ENCODE results near the gene NISCH. TPM values are rescaled to one million over a fixed set of nuclear protein-coding genes. Genes with fewer than 3 reads are reported as not detected.
A peak's percentile ranks its signal among the peaks of the same experiment; 100 is the strongest.

The NISCH gene
- polyA plus RNA-seq, 2 of the 4 experiments (the other 2 are of a cell fraction): 17.3 to 18.2 TPM

DNA sequence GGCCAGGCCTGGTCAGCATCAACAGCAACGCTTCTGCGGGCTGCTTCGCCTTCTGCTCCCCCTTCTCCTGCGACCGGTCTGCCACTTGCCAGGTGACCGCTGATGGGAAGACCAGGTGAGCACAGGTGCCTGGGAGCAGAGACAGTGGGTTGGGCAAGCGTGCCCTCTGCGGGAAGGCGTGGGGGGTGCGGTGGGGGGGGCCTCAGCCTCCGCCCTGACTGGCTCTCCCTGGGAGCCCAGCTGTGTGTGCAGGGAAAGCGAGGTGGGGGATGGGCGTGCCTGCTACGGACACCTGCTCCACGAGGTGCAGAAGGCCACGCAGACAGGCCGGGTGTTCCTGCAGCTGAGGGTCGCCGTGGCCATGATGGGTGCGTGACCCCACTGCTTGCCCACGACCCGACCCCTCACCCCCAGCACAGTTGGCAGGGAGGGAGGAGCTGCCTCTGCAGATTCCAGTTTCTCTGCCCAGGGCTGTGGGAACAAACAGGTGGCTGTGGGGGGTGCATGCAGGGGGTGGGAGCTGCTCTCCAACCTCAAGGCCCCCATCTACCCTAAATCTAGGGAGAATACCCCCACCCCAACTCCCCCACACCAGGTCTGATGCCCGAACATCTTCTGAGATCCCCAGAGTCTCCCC, 48.5 kb downstream of the NISCH start:
- Histone ChIP-seq H3K4me1 (peaks cover 13% of the 10 kb centered on the region; the same call in 2 of the 3 replicates), H3K27ac (no peak overlapping the region), H3K4me2 (no peak overlapping the region), H3K4me3 (no peak overlapping the region), H3K9me3 (no peaks in the 10 kb centered on the region)
- TF ChIP-seq ZNF302 (CRISPR knock-in tag; IDR thresholded peaks at IDR 0.05) (no peak), RARB (CRISPR knock-in tag; IDR thresholded peaks at IDR 0.05) (no peak), HOXA7 (CRISPR knock-in tag; IDR thresholded peaks at IDR 0.05) (no peak), EHMT2 (IDR thresholded peaks at IDR 0.05; ENCODE audit: low read depth) (no peak), JUNB (IDR thresholded peaks at IDR 0.05) (no peak), NR3C1 (IDR thresholded peaks at IDR 0.05) (no peak), EHF (CRISPR knock-in tag; IDR thresholded peaks at IDR 0.05) (no peak), RFX5 (IDR thresholded peaks at IDR 0.05) (no peak), HEYL (CRISPR knock-in tag; IDR thresholded peaks at IDR 0.05) (no peak), BHLHE40 (IDR thresholded peaks at IDR 0.05; ENCODE audit: low read depth, low read length) (no peak)
- 94% methylated on average over 7 of the region's 23 CpGs for WGBS (ENCODE audit: missing lambda C conversion rate)
- no peak for ATAC-seq
- ChIA-PET CTCF (interaction anchor here (0.7 to 1.4 kb wide), 3 partner anchors 13 to 32 kb away, joined by 3 to 4 read pairs (median 4); no protein-coding TSS in a partner anchor), POLR2A (no interaction called here)
- no peak for FAIRE-seq
- no peak for DNase-seq (ENCODE audit: low read depth in 1 of 2, low spot score in 1 of 2)

DNA sequence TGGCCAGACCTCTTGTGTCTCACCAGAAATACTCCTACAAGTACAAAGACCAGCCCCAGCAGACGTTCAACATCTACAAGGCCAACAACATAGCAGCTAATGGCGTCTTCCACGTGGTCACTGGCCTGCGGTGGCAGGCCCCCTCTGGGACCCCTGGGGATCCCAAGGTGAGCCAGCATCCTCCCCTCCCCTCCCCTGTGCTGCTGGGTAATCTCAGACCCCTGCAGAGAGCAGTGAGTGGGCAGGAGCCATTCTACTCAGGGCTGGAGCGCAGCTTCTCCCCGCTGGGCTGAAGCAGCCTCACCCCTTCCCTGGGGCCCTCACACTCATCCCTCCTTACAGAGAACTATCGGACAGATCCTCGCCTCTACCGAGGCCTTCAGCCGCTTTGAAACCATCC, 49.6 kb downstream of the NISCH start:
- CTCF ChIA-PET: interaction anchor here (0.7 to 1.3 kb wide), 3 partner anchors 14 to 80 kb away, joined by 3 to 4 read pairs (median 3); no protein-coding TSS in a partner anchor

GRCh38 chr3:52506266-52506966, 51.0 kb downstream of the NISCH start:
- no peak overlapping the region; a peak in 1 of 6 replicates for H3K27ac ChIP-seq
- peaks cover 13% of the 10 kb centered on the region; the same call in 2 of the 3 replicates for H3K4me1 ChIP-seq
- WGBS (ENCODE audit: missing lambda C conversion rate): 93% methylated on average over 17 of the region's 27 CpGs
- H3K4me2 ChIP-seq: no peak overlapping the region
- TF ChIP-seq CBX2 (IDR thresholded peaks at IDR 0.05; ENCODE audit: borderline replicate concordance, low read depth) (no peak), JUNB (IDR thresholded peaks at IDR 0.05) (no peak)
- TF ChIP-seq, protein P1, sequence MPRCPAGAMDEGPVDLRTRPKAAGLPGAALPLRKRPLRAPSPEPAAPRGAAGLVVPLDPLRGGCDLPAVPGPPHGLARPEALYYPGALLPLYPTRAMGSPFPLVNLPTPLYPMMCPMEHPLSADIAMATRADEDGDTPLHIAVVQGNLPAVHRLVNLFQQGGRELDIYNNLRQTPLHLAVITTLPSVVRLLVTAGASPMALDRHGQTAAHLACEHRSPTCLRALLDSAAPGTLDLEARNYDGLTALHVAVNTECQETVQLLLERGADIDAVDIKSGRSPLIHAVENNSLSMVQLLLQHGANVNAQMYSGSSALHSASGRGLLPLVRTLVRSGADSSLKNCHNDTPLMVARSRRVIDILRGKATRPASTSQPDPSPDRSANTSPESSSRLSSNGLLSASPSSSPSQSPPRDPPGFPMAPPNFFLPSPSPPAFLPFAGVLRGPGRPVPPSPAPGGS (IDR thresholded peaks at IDR 0.05): no peak
- no peak overlapping the region for H3K4me3 ChIP-seq
- CTCF ChIA-PET: no interaction called here
- no peak for DNase-seq (ENCODE audit: low read depth in 1 of 2, low spot score in 1 of 2)
- no peaks in the 10 kb centered on the region for H3K9me3 ChIP-seq
- ATAC-seq: no peak
- no peak for FAIRE-seq
- POLR2A ChIA-PET: interaction anchor here (0.5 kb wide), 1 partner anchor 130 kb away, joined by 5 read pairs; no protein-coding TSS in a partner anchor

More for the DNA sequence above, 49.6 kb downstream of the NISCH start:
- Histone ChIP-seq H3K27ac (no peak overlapping the region), H3K4me2 (no peak overlapping the region), H3K4me1 (peaks cover 13% of the 10 kb centered on the region; the same call in 2 of the 3 replicates), H3K9me3 (no peaks in the 10 kb centered on the region), H3K4me3 (no peak overlapping the region)
- no peak for FAIRE-seq
- DNase-seq (ENCODE audit: low read depth in 1 of 2, low spot score in 1 of 2): no peak
- TF ChIP-seq E2F6 (IDR thresholded peaks at IDR 0.05; ENCODE audit: borderline replicate concordance, low read depth) (no peak), HOXA7 (CRISPR knock-in tag; IDR thresholded peaks at IDR 0.05) (no peak), TFCP2L1 (CRISPR knock-in tag; IDR thresholded peaks at IDR 0.05) (no peak), FOXS1 (CRISPR knock-in tag; IDR thresholded peaks at IDR 0.05) (no peak)
- POLR2A ChIA-PET: no interaction called here
- WGBS (ENCODE audit: missing lambda C conversion rate): 82% methylated on average over 9 of the region's 10 CpGs
- no peak for ATAC-seq

- ChIA-PET CTCF (no interaction called here), POLR2A (interaction anchor here (0.5 kb wide), 1 partner anchor 129 kb away, joined by 5 read pairs; no protein-coding TSS in a partner anchor)
- DNase-seq (ENCODE audit: low read depth in 1 of 2, low spot score in 1 of 2): peak; percentile 41 to 46
- H3K4me1 ChIP-seq: peaks cover 13% of the 10 kb centered on the region; the same call in 2 of the 3 replicates
- TF ChIP-seq E2F6 (IDR thresholded peaks at IDR 0.05; ENCODE audit: borderline replicate concordance, low read depth): peak; percentile 60; the same call in 1 of the 2 replicates
- peak; percentile 68 for TF ChIP-seq MAX (IDR thresholded peaks at IDR 0.05)
- no peak for TF ChIP-seq CHD4 (IDR thresholded peaks at IDR 0.05; ENCODE audit: borderline replicate concordance)
- H3K4me2 ChIP-seq: peak overlapping the region; percentile 25; the same call in 2 of the 3 replicates
- ATAC-seq: peak; percentile 49 to 71; a peak in 5 of 6 replicates
- H3K4me3 ChIP-seq: no peak overlapping the region
- H3K27ac ChIP-seq: peak overlapping the region; percentile 33 to 50; a peak in 4 of 6 replicates
- 22% methylated on average over 5 of the region's 5 CpGs for WGBS (ENCODE audit: missing lambda C conversion rate)
- FAIRE-seq: no peak
- H3K9me3 ChIP-seq: no peaks in the 10 kb centered on the region
Measured at GRCh38 chr3:52507359-52507758, 52.0 kb downstream of the NISCH start.
